ENCODE measurements around the gene CRADD. TPM values are rescaled to one million over a fixed set of nuclear protein-coding genes. Genes with fewer than 3 reads are reported as not detected.

Gene CRADD
- total and polyA plus RNA-seq, 2 of the 4 experiments (the other 2 are of a cell fraction) = 11.1 to 14.0 TPM

DNA sequence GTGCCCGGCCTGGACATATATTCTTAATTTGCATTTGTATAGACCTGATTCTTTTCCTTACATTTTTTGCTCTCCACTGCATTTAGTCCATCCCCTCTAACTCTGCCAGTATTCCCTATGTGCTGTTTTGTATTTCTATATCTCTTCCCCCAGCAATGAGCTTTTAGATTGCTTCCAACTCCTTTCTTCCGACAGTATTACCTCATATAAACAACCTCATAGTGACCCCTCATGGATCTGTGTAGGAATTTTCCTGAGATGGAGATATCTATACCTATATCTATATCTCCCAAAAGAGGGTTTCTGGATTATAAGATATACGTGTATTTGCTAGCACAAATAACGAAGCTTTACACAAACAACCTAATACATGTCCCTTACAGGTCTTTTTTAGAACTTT is 161.9 kb downstream of the CRADD start:
- Histone ChIP-seq H2BK5ac (ENCODE audit: low read depth, low read length, poor library complexity, severe bottlenecking) (no peak overlapping the region), H3K27ac (ENCODE audit: insufficient read depth, low read length) (no peak overlapping the region), H3K4me2 (ENCODE audit: low read depth, low read length) (no peak overlapping the region), H4K5ac (ENCODE audit: low read depth, low read length) (no peak overlapping the region), H2AK5ac (ENCODE audit: low read depth, low read length) (no peak overlapping the region), H3K9ac (ENCODE audit: low read depth, low read length) (no peak overlapping the region), H3K9me3 (ENCODE audit: control insufficient read depth, insufficient read depth, low read length) (no peaks in the 10 kb centered on the region), H2BK20ac (ENCODE audit: low read depth, low read length) (no peak overlapping the region), H3K79me1 (ENCODE audit: low read depth in 1 of 2, low read length in 2 of 2) (peaks cover 0 to 8% of the 10 kb centered on the region in 2 experiments; a peak in 1 of 4 replicates), H3K14ac (replicated peaks; ENCODE audit: low read depth, low read length) (no peak overlapping the region), H3K9me1 (ENCODE audit: insufficient read depth, low read length) (peaks cover 6% of the 10 kb centered on the region; the same call in 1 of the 2 replicates), H3K4ac (ENCODE audit: low read depth, low read length) (no peak overlapping the region), H2BK15ac (ENCODE audit: low read depth, low read length) (no peak overlapping the region), H3K36me3 (ENCODE audit: control insufficient read depth, insufficient read depth, low read length) (no peaks in the 10 kb centered on the region), H4K8ac (ENCODE audit: low read depth in 2 of 2, low read length in 2 of 2) (no peak overlapping the region), H2AK9ac (replicated peaks; ENCODE audit: low read depth, low read length, poor library complexity) (no peak overlapping the region), H2AFZ (replicated peaks; ENCODE audit: low read length, poor library complexity) (no peak overlapping the region), H4K20me1 (ENCODE audit: insufficient read depth, low read length) (no peaks in the 10 kb centered on the region), H3K4me3 (ENCODE audit: insufficient read depth, low read depth, low read length) (no peak overlapping the region), H2BK120ac (ENCODE audit: low read depth, low read length) (0 out of 2 replicates have a peak overlapping the region, but pooled peaks have one; percentile 23), H3K23ac (ENCODE audit: low read depth, low read length) (no peak overlapping the region), H3K4me1 (ENCODE audit: control insufficient read depth, insufficient read depth, low read length) (peaks cover 2% of the 10 kb centered on the region; the same call in 1 of the 2 replicates), H4K91ac (ENCODE audit: insufficient read depth, low read depth, low read length) (no peak overlapping the region), H3K56ac (ENCODE audit: extremely low read depth, insufficient read depth, low read length) (no peak overlapping the region), H3K27me3 (ENCODE audit: control insufficient read depth, insufficient read depth, low read length) (no peaks in the 10 kb centered on the region), H3K18ac (ENCODE audit: low read depth, low read length) (no peak overlapping the region)
- DNase-seq = peak; percentile 22
- TF ChIP-seq, protein P1, sequence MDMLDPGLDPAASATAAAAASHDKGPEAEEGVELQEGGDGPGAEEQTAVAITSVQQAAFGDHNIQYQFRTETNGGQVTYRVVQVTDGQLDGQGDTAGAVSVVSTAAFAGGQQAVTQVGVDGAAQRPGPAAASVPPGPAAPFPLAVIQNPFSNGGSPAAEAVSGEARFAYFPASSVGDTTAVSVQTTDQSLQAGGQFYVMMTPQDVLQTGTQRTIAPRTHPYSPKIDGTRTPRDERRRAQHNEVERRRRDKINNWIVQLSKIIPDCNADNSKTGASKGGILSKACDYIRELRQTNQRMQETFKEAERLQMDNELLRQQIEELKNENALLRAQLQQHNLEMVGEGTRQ (IDR thresholded peaks at IDR 0.05; ENCODE audit: low read depth, low read length) = no peak
- TF ChIP-seq CTCF (conservative IDR thresholded peaks at IDR 0.05; ENCODE audit: low read depth, low read length) = 0 out of 2 replicates have a peak, but pooled peaks have one; percentile 16
- dilution Hi-C loops (cut with HindIII; ENCODE audit: low sequenced_read_pairs, unreplicated experiment) (no loop called here), intact Hi-C loops (cut with micrococcal nuclease) (no loop called here), in situ Hi-C loops (cut with MboI; ENCODE audit: low sequenced_read_pairs) (no loop called here)
- POLR2A ChIA-PET (ENCODE audit: unreplicated experiment) = no interaction called here
- CTCF ChIA-PET = no interaction called here
- no TSS peak for BruUV-seq (replicated peaks)
- ATAC-seq (ENCODE audit: low read depth) = no peak
- WGBS, 2 experiments (ENCODE audit: extremely low coverage in 2 of 2, insufficient read length in 1 of 2) = no CpG with 5 or more reads among the region's 4 CpGs

Measured in IMR-90 (cell line).